H54 (cell line): ENCODE results near the gene TFAP2B.

Experiments
- DNase-seq: peaks from one replicate; pipeline ENCODE4 v3.0.0; 2011; ENCODE audit warnings: low spot score, mixed read lengths; ENCODE audit not compliant: insufficient read length
- FAIRE-seq: peaks from 3 replicates; lab custom pipeline; 2011; peaks lifted over from hg19 to GRCh38; lab: Jason Lieb, UNC
- POLR2A ChIP-seq: IDR thresholded peaks from 2 replicates; pipeline ENCODE4 v1.6.1; 2011; ENCODE audit warnings: low read depth, mild to moderate bottlenecking, low read length

Gene TFAP2B

GRCh38 chr6:50832912-50833311, 14.2 kb downstream of the TFAP2B start:
- no peak for TF ChIP-seq POLR2A
- FAIRE-seq: no peak
- DNase-seq: no peak

- DNase-seq: no peak
- FAIRE-seq: no peak
- no peak for TF ChIP-seq POLR2A
Measured at GRCh38 chr6:50834929-50835410, 16.3 kb downstream of the TFAP2B start.

GRCh38 chr6:50836231-50836630, 17.6 kb downstream of the TFAP2B start:
- DNase-seq: no peak
- FAIRE-seq: no peak
- no peak for TF ChIP-seq POLR2A

- no peak for TF ChIP-seq POLR2A
- FAIRE-seq: no peak
- no peak for DNase-seq
Measured at GRCh38 chr6:50837589-50838445, 19.1 kb downstream of the TFAP2B start.

GRCh38 chr6:50840112-50840810, 21.6 kb downstream of the TFAP2B start:
- no peak for FAIRE-seq
- no peak for DNase-seq
- no peak for TF ChIP-seq POLR2A

- DNase-seq (no peak), FAIRE-seq (no peak)
- TF ChIP-seq POLR2A: no peak
Measured at GRCh38 chr6:50840811-50841192, 22.1 kb downstream of the TFAP2B start.

- no peak for FAIRE-seq
- no peak for DNase-seq
- TF ChIP-seq POLR2A: no peak
Measured at GRCh38 chr6:50842446-50842845, 23.8 kb downstream of the TFAP2B start.

GRCh38 chr6:50842861-50843384, 24.3 kb downstream of the TFAP2B start:
- DNase-seq (no peak), FAIRE-seq (no peak)
- TF ChIP-seq POLR2A: no peak

GRCh38 chr6:50843842-50844241, 25.2 kb downstream of the TFAP2B start:
- no peak for DNase-seq
- no peak for FAIRE-seq
- TF ChIP-seq POLR2A: no peak

GRCh38 chr6:50845499-50846143, 26.9 kb downstream of the TFAP2B start:
- DNase-seq: no peak
- FAIRE-seq: no peak
- no peak for TF ChIP-seq POLR2A

- no peak for TF ChIP-seq POLR2A
- FAIRE-seq (no peak), DNase-seq (no peak)
Measured at GRCh38 chr6:50846144-50846851, 27.6 kb downstream of the TFAP2B start.

- TF ChIP-seq POLR2A: no peak
- no peak for FAIRE-seq
- DNase-seq: no peak
Measured at GRCh38 chr6:50846852-50847155, 28.1 kb downstream of the TFAP2B start.

- no peak for TF ChIP-seq POLR2A
- DNase-seq: no peak
- no peak for FAIRE-seq
Measured at GRCh38 chr6:50847890-50848594, 29.4 kb downstream of the TFAP2B start.
